Parathyroid adenoma (tissue), 2 donors: ENCODE measurements around the gene CNOT1.

Experiments used
- H2AFZ ChIP-seq: fragments of 300-600 bp; sonication (generic); one replicate; pipeline ENCODE4 v1.7.0; 2017; ENCODE audit warnings: antibody characterized with exemption, mild to moderate bottlenecking
- H3K27ac ChIP-seq: fragments of 300-600 bp; sonication (generic); one replicate; pipeline ENCODE4 v1.7.0; 2017
- H3K27me3 ChIP-seq: fragments of 300-600 bp; sonication (generic); one replicate; pipeline ENCODE4 v1.7.0; 2017; ENCODE audit warnings: low read length; ENCODE audit not compliant: control insufficient read depth, insufficient read depth
- H3K36me3 ChIP-seq: fragments of 300-600 bp; sonication (generic); one replicate; pipeline ENCODE4 v1.7.0; 2017; ENCODE audit warnings: low read length; ENCODE audit not compliant: control insufficient read depth, insufficient read depth
- H3K4me1 ChIP-seq: fragments of 300-600 bp; sonication (generic); one replicate; pipeline ENCODE4 v1.7.0; 2017; ENCODE audit warnings: control low read depth
- H3K4me2 ChIP-seq: fragments of 300-600 bp; sonication (generic); one replicate; pipeline ENCODE4 v1.7.0; 2017; ENCODE audit warnings: low read length
- H3K4me3 ChIP-seq: fragments of 300-600 bp; sonication (generic); one replicate; pipeline ENCODE4 v1.7.0; 2017; ENCODE audit warnings: low read depth, low read length
- H3K79me2 ChIP-seq: fragments of 300-600 bp; sonication (generic); one replicate; pipeline ENCODE4 v1.7.0; 2017; ENCODE audit warnings: control low read depth
- H3K9ac ChIP-seq: fragments of 300-600 bp; sonication (generic); one replicate; pipeline ENCODE4 v1.7.0; 2017; ENCODE audit warnings: mild to moderate bottlenecking
- H3K9me3 ChIP-seq: fragments of 300-600 bp; sonication (generic); one replicate; pipeline ENCODE4 v1.7.0; 2017; ENCODE audit warnings: low read length; ENCODE audit not compliant: control insufficient read depth
- TF ChIP-seq, protein P1 (sequence below): fragments of 300-600 bp; sonication (generic); IDR thresholded peaks from one replicate; pipeline ENCODE4 v1.7.0; 2017; ENCODE audit warnings: antibody characterized with exemption, mild to moderate bottlenecking
- donor health status: primary hyperparathyroidism.

The CNOT1 gene

DNA sequence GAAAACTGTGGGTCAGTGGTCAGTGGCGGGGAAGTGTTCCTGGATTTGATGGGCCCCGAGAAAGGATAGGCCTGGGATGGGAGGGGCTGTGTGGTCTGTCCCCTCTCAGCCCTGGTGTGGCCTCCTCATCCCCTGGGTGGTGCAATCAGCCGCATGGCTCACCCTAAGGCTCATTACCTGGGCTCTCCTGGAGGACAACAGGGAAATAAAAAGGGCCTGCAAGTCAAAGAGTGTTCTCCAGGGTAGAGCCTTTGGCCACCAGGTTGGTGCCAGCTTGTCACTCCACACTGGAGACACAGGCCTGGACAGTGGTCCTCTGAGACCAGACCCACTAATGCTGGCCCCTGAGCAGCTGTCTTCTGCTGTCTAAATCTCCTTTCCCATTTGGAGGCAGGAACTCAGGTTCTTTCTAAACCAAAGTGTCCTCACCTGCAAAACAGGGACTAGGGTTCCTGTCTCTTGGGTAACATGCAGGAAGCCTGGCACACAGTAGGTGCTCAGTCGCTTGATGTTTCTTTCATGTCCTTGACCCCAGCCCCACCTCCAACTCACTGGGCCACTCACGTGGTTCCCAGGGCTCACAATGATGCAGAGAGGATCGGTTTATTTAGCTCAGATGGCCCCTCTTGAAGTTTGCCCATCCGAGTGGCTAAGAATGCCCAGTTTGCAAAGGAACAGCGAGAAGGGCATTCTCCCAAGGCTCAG lies 127.3 kb downstream of the CNOT1 start:
- Histone ChIP-seq H3K36me3 (no peaks in the 10 kb centered on the region), H3K4me1 (no peaks in the 10 kb centered on the region), H3K27ac (no peak overlapping the region), H3K27me3 (no peaks in the 10 kb centered on the region), H3K9ac (no peak overlapping the region), H3K4me3 (no peak overlapping the region), H2AFZ (no peak overlapping the region), H3K4me2 (no peak overlapping the region), H3K9me3 (no peaks in the 10 kb centered on the region), H3K79me2 (no peaks in the 10 kb centered on the region)
- TF ChIP-seq, protein P1, sequence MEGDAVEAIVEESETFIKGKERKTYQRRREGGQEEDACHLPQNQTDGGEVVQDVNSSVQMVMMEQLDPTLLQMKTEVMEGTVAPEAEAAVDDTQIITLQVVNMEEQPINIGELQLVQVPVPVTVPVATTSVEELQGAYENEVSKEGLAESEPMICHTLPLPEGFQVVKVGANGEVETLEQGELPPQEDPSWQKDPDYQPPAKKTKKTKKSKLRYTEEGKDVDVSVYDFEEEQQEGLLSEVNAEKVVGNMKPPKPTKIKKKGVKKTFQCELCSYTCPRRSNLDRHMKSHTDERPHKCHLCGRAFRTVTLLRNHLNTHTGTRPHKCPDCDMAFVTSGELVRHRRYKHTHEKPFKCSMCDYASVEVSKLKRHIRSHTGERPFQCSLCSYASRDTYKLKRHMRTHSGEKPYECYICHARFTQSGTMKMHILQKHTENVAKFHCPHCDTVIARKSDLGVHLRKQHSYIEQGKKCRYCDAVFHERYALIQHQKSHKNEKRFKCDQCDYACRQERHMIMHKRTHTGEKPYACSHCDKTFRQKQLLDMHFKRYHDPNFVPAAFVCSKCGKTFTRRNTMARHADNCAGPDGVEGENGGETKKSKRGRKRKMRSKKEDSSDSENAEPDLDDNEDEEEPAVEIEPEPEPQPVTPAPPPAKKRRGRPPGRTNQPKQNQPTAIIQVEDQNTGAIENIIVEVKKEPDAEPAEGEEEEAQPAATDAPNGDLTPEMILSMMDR, result no peak

DNA sequence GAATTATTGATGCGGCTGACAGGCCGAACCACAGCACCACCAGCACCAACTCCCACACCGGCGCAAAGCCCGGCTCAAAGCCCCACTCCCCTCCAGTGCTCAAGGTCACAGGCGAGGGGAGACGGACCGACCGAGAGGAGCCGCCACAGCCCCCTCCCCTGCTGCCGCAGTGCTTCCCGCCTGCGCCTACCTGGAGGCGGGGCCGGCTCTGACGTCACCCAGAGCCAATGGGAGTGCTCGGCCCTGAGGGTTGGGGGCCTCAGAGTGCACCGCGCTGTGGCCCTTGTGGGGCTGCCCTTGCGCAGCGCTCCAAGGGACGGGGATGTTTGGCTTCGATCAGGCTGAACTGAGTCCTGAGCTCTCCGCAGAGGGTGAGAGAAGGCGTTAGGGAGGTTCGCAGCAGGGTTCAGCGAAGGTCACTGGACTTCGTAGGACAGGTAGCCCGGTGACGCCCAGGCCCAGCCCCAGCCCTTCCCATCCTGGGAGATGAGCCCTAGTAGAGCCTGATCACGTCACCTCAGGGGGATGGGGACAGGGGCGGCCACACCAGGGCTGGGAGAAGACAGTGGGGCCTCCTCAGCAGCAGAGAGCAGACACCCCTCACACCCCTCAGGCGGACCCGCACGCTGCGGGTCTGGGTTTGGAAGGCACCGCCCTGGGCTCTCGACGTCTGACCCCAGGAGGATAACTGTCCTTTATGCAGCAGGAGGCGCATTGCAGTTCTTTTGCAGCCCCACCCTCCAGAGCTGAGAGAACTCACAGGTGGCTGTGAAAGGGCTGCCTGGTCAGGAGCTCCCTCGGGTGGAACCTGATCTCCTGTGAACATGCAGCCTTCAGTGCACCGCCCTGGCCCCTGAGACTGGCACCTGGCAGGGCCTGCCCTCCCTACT lies 128.1 kb downstream of the CNOT1 start:
- H3K36me3 ChIP-seq, result no peaks in the 10 kb centered on the region
- H3K27ac ChIP-seq, result no peak overlapping the region
- H3K4me1 ChIP-seq, result no peaks in the 10 kb centered on the region
- H3K9ac ChIP-seq, result no peak overlapping the region
- peak overlapping the region; percentile 71 for H2AFZ ChIP-seq
- H3K4me3 ChIP-seq, result peak overlapping the region; percentile 3
- H3K4me2 ChIP-seq, result peak overlapping the region; percentile 28
- TF ChIP-seq, protein P1, result no peak
- H3K27me3 ChIP-seq, result no peaks in the 10 kb centered on the region
- H3K79me2 ChIP-seq, result no peaks in the 10 kb centered on the region
- no peaks in the 10 kb centered on the region for H3K9me3 ChIP-seq

DNA sequence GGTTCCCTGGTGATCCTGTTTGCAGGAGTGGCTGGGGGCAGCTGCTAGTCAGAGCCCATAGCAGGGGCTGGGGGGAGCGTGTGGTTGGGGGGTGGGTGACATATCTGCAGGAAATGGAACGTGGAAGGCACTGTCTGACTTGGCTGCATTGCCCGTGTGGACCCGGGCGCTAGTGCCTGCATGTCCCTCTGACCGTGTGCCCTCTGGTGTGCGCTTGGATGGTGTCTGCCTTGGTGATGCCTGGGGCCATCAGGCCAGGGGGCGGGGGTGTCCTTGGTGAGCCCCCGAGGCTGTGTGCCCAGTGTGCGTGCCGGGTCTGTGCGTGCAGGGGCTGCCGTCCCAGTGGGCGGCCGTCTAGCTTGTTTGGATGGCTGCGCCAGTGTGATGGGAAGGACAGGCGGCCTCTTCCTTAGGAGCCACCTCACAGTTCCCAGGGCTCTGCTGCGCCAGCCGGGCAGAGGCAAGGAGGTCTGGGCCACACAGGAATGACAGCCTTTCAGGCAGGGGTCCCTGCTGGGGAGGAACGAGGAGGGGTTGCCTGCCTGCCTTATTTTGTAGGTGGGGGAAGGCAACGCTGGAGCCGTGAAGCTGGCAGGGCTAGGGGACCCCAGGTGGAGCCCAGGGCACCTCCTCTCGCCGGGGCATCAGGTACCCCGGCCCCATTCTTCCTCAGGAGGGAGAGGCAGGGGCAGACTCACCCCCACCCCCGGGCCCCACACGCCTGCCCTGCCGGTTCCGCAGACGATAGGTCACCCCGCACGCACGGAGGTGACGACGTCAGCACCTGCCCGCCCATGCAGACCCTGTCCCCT lies 129.0 kb downstream of the CNOT1 start:
- Histone ChIP-seq H3K4me1 (no peaks in the 10 kb centered on the region), H3K79me2 (no peaks in the 10 kb centered on the region), H3K9me3 (no peaks in the 10 kb centered on the region), H3K27ac (no peak overlapping the region), H3K9ac (no peak overlapping the region), H2AFZ (peak overlapping the region; percentile 71), H3K4me3 (peak overlapping the region; percentile 3), H3K4me2 (peak overlapping the region; percentile 55), H3K36me3 (no peaks in the 10 kb centered on the region), H3K27me3 (no peaks in the 10 kb centered on the region)
- TF ChIP-seq, protein P1, result no peak

DNA sequence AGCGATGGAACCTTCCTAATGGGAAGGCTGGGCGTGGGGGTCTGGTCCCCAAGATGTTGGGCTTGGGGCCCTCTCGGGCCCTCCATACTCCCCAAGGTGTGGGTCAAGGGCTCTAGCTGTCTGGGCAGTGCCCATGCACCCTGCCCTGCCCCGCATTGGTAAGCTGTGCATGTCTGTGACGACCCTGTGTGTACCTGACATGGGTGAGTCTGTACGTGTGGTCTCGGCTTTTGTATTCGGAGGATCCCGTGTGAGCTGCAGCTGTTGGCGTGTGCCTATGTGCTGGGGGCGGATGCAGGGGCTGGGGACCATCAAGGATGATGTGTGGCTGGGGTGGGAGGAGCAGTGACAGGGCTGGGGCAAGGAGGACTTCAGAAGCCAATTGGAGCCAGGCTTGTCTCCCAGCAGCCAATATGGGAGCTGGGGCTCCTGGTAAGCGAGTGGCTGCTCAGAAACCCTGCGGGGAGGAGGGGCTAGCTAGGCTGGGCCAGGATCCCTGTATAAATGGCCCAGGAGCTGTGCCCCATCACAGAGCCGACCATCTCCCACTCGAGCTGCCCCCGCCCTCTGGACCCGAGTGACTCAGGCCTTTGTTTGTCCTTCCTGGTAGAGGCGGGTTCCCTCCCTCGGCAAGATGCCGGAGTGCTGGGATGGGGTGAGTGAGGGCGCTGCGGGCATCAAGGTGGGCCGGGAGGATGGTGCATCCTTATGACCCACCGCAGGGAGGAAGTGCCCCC lies 129.8 kb downstream of the CNOT1 start, which contains the start of gene NDRG4:
Gene NDRG4 (plus strand): TSS at position 529 of the 737 bp plus-strand sequence. CDS start 106 bp downstream, at position 635.
- no peak within 1 kb of the TSS for H3K9ac ChIP-seq
- H3K79me2 ChIP-seq, result no peaks in the 10 kb centered on the region
- no peak within 1 kb of the TSS for H3K27ac ChIP-seq
- peak within 1 kb of the TSS; percentile 55 for H3K4me2 ChIP-seq
- H3K27me3 ChIP-seq, result no peaks in the 10 kb centered on the region
- TF ChIP-seq, protein P1, result no peak
- H3K4me1 ChIP-seq, result peaks cover 5% of the 10 kb centered on the region
- peak within 1 kb of the TSS; percentile 71 for H2AFZ ChIP-seq
- H3K9me3 ChIP-seq, result no peaks in the 10 kb centered on the region
- H3K4me3 ChIP-seq, result peak within 1 kb of the TSS; percentile 3
- H3K36me3 ChIP-seq, result no peaks in the 10 kb centered on the region
